HG03460 (cell line): Measurements from ENCODE around the gene WWTR1.

Experiments
- ATAC-seq: cut with Tn5 transposase; IDR thresholded peaks from one replicate; pipeline ENCODE4 v1.9.1; 2021; ENCODE audit not compliant: unreplicated experiment

WWTR1 gene

GRCh38 chr3:149536429-149536828 is 121.4 kb downstream of the WWTR1 start:
- no peak for ATAC-seq

GRCh38 chr3:149535333-149535685 is 122.5 kb downstream of the WWTR1 start:
- no peak for ATAC-seq

- ATAC-seq = no peak
Observed at GRCh38 chr3:149534671-149535332, 123.0 kb downstream of the WWTR1 start.

DNA sequence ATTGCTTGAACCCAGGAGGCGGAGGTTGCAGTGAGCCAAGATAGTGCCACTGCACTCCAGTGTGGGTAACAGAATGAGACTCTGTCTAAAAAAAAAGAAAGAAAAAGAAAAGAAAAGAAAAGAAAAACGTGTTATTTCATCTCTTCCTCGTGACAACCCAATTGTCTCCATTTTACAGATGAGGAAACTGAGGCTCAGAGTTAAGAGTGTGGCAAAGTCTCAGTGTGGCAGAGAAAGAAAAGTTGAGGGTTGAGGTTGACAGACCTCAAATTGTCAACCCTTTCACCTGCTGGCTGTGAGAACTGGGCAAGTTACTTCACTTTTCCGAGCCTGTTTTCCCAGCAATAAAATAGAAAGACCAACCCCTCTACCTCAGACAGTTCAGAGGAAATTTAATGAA is 123.7 kb downstream of the WWTR1 start:
- ATAC-seq = no peak

- peak; percentile 62 for ATAC-seq
Observed at GRCh38 chr3:149532489-149533180, 125.2 kb downstream of the WWTR1 start.

- ATAC-seq = no peak
Observed at GRCh38 chr3:149529099-149529498, 128.7 kb downstream of the WWTR1 start.

GRCh38 chr3:149528340-149528650 is 129.5 kb downstream of the WWTR1 start:
- no peak for ATAC-seq

- ATAC-seq = no peak
Observed at GRCh38 chr3:149527531-149528339, 130.1 kb downstream of the WWTR1 start.

DNA sequence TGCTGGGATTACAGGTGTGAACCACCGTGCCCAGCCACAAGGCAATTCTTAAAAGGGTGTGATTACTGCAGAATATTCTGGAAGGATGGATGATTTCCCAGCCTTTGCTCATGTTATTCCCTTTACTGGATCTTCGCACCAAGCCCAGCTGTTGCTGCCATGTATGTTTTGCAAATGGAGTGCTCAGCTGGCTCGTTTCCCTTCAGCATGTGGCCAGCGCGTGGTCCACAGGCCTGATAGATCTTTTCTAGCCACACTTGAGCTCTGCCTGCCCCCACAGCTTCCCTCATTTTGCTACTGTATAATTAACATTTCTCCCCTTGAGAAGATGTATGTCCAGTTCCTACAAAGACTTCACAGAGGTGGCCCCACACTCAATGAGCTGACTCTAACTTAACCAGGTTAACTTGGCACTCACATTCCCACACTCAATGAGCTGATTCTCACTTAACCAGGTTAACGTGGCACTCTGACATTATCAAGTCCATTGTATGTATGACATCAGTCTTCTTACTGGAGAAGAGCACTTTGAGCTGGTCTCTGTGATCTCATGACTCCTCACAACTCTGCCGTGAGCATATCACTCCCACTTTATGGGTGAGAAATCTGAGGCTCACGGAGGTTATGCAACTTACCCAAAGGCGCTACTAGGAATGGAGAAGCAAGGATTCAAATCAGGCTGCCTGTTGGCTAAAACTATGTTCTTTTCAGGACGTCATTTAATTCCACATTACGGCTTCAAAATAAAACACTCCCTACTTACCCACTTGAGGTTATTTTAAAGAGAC is 134.1 kb downstream of the WWTR1 start:
- no peak for ATAC-seq

DNA sequence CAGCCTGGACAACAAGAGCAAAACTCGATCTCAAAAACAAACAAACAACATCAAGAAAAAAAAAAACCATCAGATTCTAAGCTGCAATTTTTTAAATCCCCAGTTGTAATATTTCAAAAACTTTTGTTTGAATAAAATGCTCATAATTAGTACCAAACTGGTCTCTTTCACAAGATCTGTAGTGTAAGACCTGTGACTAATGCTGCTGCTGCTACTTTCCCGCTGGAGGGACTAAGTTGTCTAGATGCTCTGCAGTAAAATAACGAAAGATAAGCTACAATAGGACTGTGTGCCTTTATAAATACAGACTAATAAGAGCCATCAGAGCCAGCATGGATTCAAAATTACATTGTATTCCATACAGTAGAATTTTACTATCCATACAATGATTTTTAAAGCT is 137.9 kb downstream of the WWTR1 start:
- ATAC-seq = no peak

DNA sequence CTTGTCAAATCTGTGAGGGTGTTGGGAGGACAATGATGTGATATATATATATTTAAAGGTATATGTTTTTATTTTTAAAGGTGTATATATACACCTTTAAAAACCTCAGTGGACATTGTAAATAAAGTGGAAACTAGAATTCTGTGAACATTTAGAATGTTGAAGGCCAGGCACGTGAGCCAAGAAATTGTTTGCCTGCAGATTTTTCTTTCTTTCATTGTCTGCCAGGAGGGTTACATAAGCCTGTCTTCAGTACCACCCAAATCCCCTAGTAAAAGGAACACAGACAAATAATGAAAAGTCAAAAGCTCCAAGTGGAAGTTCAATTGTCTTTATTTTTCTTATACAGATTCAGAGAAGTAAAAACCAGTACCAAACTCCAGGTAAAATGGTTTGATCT is 140.9 kb downstream of the WWTR1 start:
- ATAC-seq = no peak

- no peak for ATAC-seq
Observed at GRCh38 chr3:149515249-149515648, 142.6 kb downstream of the WWTR1 start.

DNA sequence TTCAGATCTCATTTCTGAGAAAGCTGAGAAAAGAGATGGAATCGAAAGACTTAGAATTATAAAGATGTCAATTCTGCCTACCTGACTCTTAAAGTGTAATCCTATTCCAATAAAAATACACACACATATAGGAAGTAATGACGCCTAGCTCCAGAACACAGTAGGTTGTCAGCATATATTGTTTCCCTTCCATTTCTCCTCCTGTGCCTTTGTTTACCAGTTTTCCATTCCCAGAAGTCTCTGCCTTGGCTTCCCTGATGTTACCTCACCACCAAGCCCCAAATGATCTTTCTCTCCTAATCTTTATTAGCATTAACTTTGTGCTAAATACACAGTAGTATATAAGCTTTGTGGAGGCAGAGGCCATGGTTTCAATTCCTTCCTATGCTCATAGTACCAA is 143.4 kb downstream of the WWTR1 start:
- no peak for ATAC-seq

DNA sequence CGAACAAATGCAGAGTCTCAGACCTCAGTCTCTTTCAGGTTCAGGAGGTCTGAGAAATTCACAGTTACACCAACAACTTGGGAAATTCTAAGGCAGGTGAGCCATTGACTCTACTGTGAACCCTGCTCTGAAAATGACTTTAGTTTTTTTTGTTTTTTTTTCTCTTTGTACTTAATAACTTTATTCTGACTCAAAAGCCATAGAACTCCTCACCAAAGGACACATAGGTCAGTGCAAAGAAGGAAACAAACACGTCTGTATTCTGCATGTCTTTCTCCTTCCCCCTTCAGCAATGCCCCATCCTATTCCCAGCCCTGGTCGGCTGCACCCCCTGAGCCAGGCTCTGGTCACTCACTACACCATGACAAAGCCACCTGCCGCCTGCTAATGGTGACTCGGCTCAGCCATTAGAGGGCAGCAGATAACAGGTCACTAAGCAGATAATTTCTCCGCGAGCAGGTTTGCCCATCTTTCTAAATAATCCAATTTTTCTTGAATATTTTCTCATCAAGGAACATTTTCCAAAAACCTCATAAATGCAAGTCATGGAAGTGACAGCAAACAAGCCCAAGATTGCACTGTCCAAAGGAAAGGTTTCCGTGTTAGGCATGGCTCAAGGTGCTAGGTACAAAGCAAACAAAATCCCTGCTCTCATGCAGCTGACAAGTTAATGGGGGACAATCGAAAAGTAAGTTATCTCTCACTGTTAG is 145.6 kb downstream of the WWTR1 start:
- peak; percentile 49 for ATAC-seq

DNA sequence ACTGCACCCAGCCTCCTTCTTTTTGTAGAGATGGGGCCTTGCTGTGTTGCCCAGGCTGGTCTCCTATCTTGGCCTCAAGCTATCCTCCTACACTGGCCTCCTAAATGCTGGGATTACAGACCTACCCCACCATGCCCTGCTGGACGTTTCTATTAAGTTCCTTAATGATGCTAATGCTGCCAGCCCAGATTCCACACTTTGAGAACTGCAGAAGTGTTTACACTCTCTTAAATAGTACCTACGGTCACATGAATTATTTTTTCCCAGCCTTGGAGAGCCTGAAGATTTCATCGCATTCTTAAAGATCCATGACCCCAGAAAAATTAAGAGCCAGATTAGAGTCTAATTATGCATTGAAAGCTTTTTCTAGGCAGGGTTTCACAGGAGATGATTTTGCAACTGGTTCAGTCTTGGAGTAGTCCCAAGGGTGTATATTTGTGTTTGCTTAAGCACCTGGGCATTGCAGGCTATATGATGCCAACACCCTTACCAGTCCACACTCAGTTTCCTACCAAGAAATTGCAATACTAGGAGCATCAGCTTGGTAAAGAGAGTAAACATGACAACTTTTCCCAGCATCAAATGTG is 146.7 kb downstream of the WWTR1 start:
- ATAC-seq = no peak

DNA sequence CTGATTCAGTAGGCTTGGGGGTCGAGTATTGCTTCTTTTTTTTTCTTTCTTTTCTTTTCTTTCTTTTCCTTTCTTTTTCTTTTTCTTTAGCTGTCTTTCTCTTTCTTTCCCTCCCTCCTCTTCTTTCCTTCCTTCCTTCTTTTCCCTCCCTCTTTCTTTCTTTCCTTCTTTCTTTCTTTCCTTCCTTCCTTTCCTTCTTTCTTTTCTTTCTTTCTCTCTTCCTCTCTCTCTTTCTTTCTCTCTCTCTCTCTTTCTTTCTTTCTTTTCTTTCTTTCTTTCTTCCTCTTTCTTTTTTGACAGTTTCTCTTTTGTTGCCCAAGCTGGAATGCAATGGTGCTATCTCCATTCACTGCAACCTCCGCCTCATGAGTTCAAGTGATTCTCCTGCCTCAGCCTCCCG is 147.3 kb downstream of the WWTR1 start:
- no peak for ATAC-seq

GRCh38 chr3:149509526-149509925 is 148.3 kb downstream of the WWTR1 start:
- no peak for ATAC-seq

- ATAC-seq = peak; percentile 62
Observed at GRCh38 chr3:149507491-149508324, 150.1 kb downstream of the WWTR1 start.

DNA sequence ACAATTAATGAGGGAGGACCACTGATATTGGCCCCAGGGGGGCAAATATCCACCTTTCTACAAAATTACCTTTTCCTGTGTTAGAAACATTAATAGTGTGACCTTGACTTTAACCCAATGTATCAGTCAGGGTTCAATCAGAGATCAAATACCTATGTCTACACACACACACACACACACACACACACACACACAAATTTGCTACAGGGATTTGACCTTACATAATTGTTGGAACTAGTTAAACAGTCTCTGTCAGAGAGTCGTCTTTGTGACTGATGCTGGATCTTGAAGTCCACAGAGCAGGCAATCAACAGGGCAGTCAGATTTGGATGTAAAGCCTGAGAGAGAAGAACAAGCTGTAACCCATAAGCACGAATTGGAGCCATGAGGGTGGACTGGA is 150.9 kb downstream of the WWTR1 start:
- ATAC-seq = no peak

GRCh38 chr3:149506540-149506939 is 151.3 kb downstream of the WWTR1 start:
- ATAC-seq = no peak
